Calu3 (cell line): ENCODE data around the gene BRD9. TPM values are rescaled to one million over a fixed set of nuclear protein-coding genes. Genes with fewer than 3 reads are reported as not detected.
"Not testable (repeated sequence)": the region's sequence is repeated elsewhere in the genome, so short reads cannot be mapped to it uniquely, and the experiment has no call there.

Experiments
- BruUV-seq: library from RNA; stranded (reverse); fragments of 400-500 nt; replicated peaks from 2 replicates; lab custom pipeline; 2021; lab: Mats Ljungman, UMichigan
- CTCF ChIA-PET: fragments of 300-600 bp; sonication (Branson Sonifier 250); formaldehyde crosslinking; loops from one replicate; lab custom pipeline; 2022; ENCODE audit warnings: antibody characterized with exemption; lab: Charles Lee
- DNase-seq: peaks from one replicate; pipeline ENCODE4 v3.0.0; 2022
- H3K27ac Mint-ChIP-seq: one replicate; pipeline ENCODE4 v1.8.0; 2022; ENCODE audit warnings: mixed read lengths; ENCODE audit not compliant: unreplicated experiment
- H3K27me3 Mint-ChIP-seq: one replicate; pipeline ENCODE4 v1.8.0; 2022; ENCODE audit warnings: mixed read lengths; ENCODE audit not compliant: unreplicated experiment
- H3K36me3 Mint-ChIP-seq: one replicate; pipeline ENCODE4 v1.8.0; 2022; ENCODE audit warnings: mild to moderate bottlenecking, moderate library complexity, mixed read lengths; ENCODE audit not compliant: insufficient read depth, unreplicated experiment
- H3K4me1 Mint-ChIP-seq: one replicate; pipeline ENCODE4 v1.8.0; 2022; ENCODE audit warnings: mild to moderate bottlenecking, low read depth, mixed read lengths; ENCODE audit not compliant: unreplicated experiment
- H3K4me3 Mint-ChIP-seq: one replicate; pipeline ENCODE4 v1.8.0; 2022; ENCODE audit warnings: mild to moderate bottlenecking, low read depth, moderate library complexity, mixed read lengths; ENCODE audit not compliant: unreplicated experiment
- H3K9me3 Mint-ChIP-seq: one replicate; pipeline ENCODE4 v1.8.0; 2022; ENCODE audit warnings: low read depth, mixed read lengths; ENCODE audit not compliant: unreplicated experiment
- intact Hi-C: fragments of 100-400 bp; cut with micrococcal nuclease; formaldehyde crosslinking; loops from one replicate; pipeline ENCODE4 v1.10.0; 2022; ENCODE audit not compliant: unreplicated experiment
- total RNA-seq: library from RNA; stranded (reverse); gene quantifications from 2 replicates; pipeline ENCODE4 v1.2.3, GENCODE V29; 2022
- TF ChIP-seq, protein P1 (sequence below): fragments of 200-600 bp; IDR thresholded peaks from one replicate; pipeline ENCODE4 v1.8.0; 2022; ENCODE audit warnings: antibody characterized with exemption; ENCODE audit not compliant: unreplicated experiment

Gene BRD9
- total RNA-seq, 1 experiment from 2014 or later: 64.1 TPM

DNA sequence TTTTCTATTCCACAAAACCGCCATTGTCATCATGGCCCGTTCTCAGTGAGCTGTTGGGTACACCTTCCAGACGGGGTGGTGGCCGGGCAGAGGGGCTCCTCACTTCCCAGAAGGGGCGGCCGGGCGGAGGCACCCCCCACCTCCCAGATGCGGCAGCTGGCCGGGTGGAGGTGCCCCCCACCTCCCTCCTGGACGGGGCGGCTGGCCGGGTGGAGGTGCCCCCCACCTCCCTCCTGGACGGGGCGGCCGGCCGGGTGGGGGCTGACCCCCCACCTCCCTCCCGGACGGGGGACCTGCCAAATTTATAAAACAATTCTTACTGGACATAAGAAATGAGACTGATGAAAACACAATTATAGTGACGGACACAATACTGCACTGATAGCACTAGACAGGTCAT lies 64.4 kb downstream of the BRD9 start:
- H3K9me3 Mint-ChIP-seq, H3K4me3 Mint-ChIP-seq, DNase-seq, H3K36me3 Mint-ChIP-seq, CTCF ChIA-PET, H3K27ac Mint-ChIP-seq, H3K27me3 Mint-ChIP-seq, BruUV-seq, intact Hi-C loops, H3K4me1 Mint-ChIP-seq: not testable (repeated sequence)

DNA sequence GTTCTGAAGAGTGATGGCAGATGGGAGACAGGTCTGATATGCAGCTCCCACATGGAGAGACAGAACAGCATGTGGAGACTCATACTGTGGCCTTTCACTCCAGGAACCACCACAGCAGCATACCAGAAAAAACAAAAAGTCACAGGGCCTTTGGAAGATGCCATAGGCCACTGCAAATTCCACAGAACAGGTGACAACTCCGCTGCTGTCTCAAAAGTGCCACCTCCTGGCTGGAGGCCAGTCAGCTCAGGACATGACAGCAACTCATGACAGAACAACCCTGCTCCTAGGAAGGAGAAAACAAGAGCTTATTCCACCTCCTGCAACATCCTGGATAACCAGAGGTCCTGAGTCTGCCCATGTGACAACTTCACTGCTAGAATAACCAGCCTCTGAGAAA lies 67.1 kb downstream of the BRD9 start:
- DNase-seq: peak; percentile 52

DNA sequence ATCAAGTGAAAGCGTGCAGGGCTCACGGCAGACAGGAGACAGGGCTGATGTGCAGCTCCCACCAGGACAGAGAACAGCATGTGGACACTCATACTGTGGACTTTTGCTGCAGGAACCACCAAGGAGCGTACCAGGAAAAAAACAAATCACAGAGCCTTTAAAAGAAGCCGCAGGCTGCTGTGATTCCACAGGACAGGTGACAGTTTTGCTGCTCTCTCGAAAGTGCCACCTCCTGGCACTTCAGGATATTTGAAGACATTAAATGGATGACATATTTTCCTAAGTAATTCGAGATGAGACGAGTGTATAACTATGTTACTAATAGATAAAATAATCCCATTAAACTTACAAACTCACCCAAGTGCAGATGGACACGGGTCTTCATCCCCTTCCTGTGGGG lies 71.1 kb downstream of the BRD9 start:
- Mint-ChIP-seq H3K4me1 (no peaks in the 10 kb centered on the region), H3K9me3 (no peaks in the 10 kb centered on the region), H3K36me3 (peaks cover 4% of the 10 kb centered on the region), H3K27me3 (no peaks in the 10 kb centered on the region), H3K4me3 (no peak overlapping the region), H3K27ac (no peak overlapping the region)
- CTCF ChIA-PET: no interaction called here
- no peak for DNase-seq
- intact Hi-C loops: no loop called here
- BruUV-seq: no TSS peak
- TF ChIP-seq, protein P1, sequence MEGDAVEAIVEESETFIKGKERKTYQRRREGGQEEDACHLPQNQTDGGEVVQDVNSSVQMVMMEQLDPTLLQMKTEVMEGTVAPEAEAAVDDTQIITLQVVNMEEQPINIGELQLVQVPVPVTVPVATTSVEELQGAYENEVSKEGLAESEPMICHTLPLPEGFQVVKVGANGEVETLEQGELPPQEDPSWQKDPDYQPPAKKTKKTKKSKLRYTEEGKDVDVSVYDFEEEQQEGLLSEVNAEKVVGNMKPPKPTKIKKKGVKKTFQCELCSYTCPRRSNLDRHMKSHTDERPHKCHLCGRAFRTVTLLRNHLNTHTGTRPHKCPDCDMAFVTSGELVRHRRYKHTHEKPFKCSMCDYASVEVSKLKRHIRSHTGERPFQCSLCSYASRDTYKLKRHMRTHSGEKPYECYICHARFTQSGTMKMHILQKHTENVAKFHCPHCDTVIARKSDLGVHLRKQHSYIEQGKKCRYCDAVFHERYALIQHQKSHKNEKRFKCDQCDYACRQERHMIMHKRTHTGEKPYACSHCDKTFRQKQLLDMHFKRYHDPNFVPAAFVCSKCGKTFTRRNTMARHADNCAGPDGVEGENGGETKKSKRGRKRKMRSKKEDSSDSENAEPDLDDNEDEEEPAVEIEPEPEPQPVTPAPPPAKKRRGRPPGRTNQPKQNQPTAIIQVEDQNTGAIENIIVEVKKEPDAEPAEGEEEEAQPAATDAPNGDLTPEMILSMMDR: no peak

More for the DNA sequence above, 67.1 kb downstream of the BRD9 start:
- H3K4me1 Mint-ChIP-seq, H3K9me3 Mint-ChIP-seq, H3K4me3 Mint-ChIP-seq, H3K27ac Mint-ChIP-seq, H3K36me3 Mint-ChIP-seq, BruUV-seq, CTCF ChIA-PET, H3K27me3 Mint-ChIP-seq, intact Hi-C loops: not testable (repeated sequence)

DNA sequence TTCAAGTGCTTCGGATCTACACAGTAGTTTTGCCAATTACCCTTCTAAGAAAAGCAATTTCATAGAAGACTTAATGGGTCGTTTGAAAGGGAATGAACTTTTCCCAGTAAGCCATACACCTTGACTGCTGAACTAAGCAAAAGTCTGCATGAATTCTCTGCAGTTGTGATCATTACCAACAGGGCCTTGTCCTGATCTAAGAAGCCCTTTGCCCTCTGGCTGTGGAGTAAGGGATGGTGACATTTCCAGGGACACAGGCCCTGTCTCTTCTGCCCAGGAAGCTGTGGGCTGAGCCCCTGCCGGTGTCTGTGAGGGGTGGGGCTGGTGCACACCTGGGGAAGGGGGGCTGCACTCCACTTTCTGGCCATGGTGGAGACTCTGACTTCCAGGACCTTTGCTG lies 72.4 kb downstream of the BRD9 start:
- BruUV-seq: no TSS peak
- H3K27ac Mint-ChIP-seq: no peak overlapping the region
- H3K36me3 Mint-ChIP-seq: peaks cover 4% of the 10 kb centered on the region
- H3K4me1 Mint-ChIP-seq: no peaks in the 10 kb centered on the region
- H3K27me3 Mint-ChIP-seq: no peaks in the 10 kb centered on the region
- no peaks in the 10 kb centered on the region for H3K9me3 Mint-ChIP-seq
- no peak overlapping the region for H3K4me3 Mint-ChIP-seq
- TF ChIP-seq, protein P1: no peak
- no peak for DNase-seq
- CTCF ChIA-PET: no interaction called here
- intact Hi-C loops: no loop called here

DNA sequence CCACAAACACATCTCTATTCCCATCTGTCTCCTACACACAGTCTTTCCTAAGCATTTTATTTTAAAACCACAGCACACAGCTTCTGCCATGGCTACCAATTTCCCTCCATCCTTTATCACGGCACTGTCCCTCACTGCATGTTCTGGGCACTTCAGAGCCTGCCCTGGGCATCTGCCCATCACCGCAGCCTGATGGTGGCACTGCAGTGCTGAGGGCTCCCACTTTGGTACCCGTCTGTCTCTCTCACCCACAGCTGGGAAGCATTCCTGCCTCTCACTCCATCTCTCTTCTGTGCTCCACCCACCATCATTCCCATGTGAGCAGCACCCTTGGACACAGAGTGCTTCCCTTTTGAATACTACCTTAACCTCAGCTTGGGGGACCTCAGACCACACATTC lies 73.5 kb downstream of the BRD9 start:
- peaks cover 4% of the 10 kb centered on the region for H3K36me3 Mint-ChIP-seq
- TF ChIP-seq, protein P1: no peak
- no peaks in the 10 kb centered on the region for H3K27me3 Mint-ChIP-seq
- H3K4me1 Mint-ChIP-seq: no peaks in the 10 kb centered on the region
- CTCF ChIA-PET: no interaction called here
- no peak overlapping the region for H3K27ac Mint-ChIP-seq
- BruUV-seq: no TSS peak
- no peaks in the 10 kb centered on the region for H3K9me3 Mint-ChIP-seq
- no peak overlapping the region for H3K4me3 Mint-ChIP-seq
- DNase-seq: no peak
- intact Hi-C loops: no loop called here
